SK-N-SH treated with all-trans-retinoic acid at 6 μM for 48 hours (cell line): Measurements from ENCODE around the gene NFASC.

Experiments used
- ARNTL ChIP-seq: fragments of 450-650 bp; formaldehyde crosslinking; IDR thresholded peaks from 2 replicates; pipeline ENCODE4 v1.5.0; 2020; ENCODE audit warnings: low read depth, mild to moderate bottlenecking, moderate library complexity, borderline replicate concordance
- OSR1 ChIP-seq: fragments of 250-450 bp; sonication (Bioruptor Pico); IDR thresholded peaks from 2 replicates; pipeline ENCODE4 v1.8.0; 2022; ENCODE audit warnings: moderate library complexity, mild to moderate bottlenecking, inconsistent platforms
- RARB ChIP-seq: fragments of 250-450 bp; sonication (Bioruptor Pico); IDR thresholded peaks from 2 replicates; pipeline ENCODE4 v1.8.0; 2021; ENCODE audit warnings: mild to moderate bottlenecking, moderate library complexity
- ZFP30 ChIP-seq: fragments of 450-650 bp; formaldehyde crosslinking; IDR thresholded peaks from 2 replicates; pipeline ENCODE4 v1.5.0; 2022; ENCODE audit warnings: mild to moderate bottlenecking, moderate library complexity
- ZNF8 ChIP-seq: fragments of 450-650 bp; formaldehyde crosslinking; IDR thresholded peaks from 2 replicates; pipeline ENCODE4 v1.5.0; 2020; ENCODE audit warnings: mild to moderate bottlenecking, moderate library complexity
- TF ChIP-seq, protein P1 (sequence below): fragments of 250-450 bp; sonication (Bioruptor Pico); IDR thresholded peaks from 2 replicates; pipeline ENCODE4 v1.8.0; 2020; ENCODE audit warnings: mild to moderate bottlenecking, moderate library complexity, borderline replicate concordance

DNA sequence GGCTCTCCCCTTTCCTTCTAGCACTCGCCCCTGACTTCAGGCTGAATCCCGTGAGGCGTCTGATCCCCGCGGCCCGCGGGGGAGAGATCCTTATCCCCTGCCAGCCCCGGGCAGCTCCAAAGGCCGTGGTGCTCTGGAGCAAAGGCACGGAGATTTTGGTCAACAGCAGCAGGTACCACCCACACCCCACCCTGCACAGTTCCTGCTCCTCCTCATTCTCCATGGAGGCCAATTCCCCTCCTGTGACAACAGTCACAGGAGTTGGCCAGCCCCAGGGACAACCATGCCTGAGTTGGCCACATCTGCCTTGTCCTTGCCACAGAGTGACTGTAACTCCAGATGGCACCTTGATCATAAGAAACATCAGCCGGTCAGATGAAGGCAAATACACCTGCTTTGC, 193.6 kb downstream of the NFASC start:
- no peak for TF ChIP-seq ARNTL
- TF ChIP-seq ZFP30 (CRISPR knock-in tag), result no peak
- no peak for TF ChIP-seq ZNF8 (CRISPR knock-in tag)
- TF ChIP-seq OSR1 (CRISPR knock-in tag), result no peak
- no peak for TF ChIP-seq RARB
- TF ChIP-seq, protein P1, sequence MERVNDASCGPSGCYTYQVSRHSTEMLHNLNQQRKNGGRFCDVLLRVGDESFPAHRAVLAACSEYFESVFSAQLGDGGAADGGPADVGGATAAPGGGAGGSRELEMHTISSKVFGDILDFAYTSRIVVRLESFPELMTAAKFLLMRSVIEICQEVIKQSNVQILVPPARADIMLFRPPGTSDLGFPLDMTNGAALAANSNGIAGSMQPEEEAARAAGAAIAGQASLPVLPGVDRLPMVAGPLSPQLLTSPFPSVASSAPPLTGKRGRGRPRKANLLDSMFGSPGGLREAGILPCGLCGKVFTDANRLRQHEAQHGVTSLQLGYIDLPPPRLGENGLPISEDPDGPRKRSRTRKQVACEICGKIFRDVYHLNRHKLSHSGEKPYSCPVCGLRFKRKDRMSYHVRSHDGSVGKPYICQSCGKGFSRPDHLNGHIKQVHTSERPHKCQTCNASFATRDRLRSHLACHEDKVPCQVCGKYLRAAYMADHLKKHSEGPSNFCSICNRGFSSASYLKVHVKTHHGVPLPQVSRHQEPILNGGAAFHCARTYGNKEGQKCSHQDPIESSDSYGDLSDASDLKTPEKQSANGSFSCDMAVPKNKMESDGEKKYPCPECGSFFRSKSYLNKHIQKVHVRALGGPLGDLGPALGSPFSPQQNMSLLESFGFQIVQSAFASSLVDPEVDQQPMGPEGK (CRISPR knock-in tag), result no peak
